Naive B cell (primary cell): ENCODE data around the gene VEGFC. TPM values are rescaled to one million over a fixed set of nuclear protein-coding genes. Genes with fewer than 3 reads are reported as not detected.

Source experiments
- ATAC-seq, 2 donors: fragments of 150-1000 bp; cut with Tn5 transposase; 2 replicates each; pipeline ENCODE4 v1.10.0; 2021; ENCODE audit warnings: low read depth in 2 of 2, mild to moderate bottlenecking in 2 of 2, moderate library complexity in 2 of 2
- DNase-seq: peaks from one replicate; pipeline ENCODE4 v3.0.0; 2022
- H3K27ac Mint-ChIP-seq, 6 donors: one replicate each; pipeline ENCODE4 v1.8.0; 2020 to 2022; ENCODE audit warnings: mild to moderate bottlenecking in 6 of 6, mixed read lengths in 6 of 6, moderate library complexity in 5 of 6, inconsistent platforms in 2 of 6
- H3K27me3 Mint-ChIP-seq, 3 donors: one replicate each; pipeline ENCODE4 v1.8.0; 2021 to 2022; ENCODE audit warnings: mixed read lengths in 3 of 3, mild to moderate bottlenecking in 1 of 3
- H3K36me3 Mint-ChIP-seq, 2 donors: one replicate each; pipeline ENCODE4 v1.8.0; 2020 to 2022; ENCODE audit warnings: mixed read lengths in 2 of 2, inconsistent platforms in 1 of 2, mild to moderate bottlenecking in 1 of 2
- H3K4me1 Mint-ChIP-seq, 3 donors: one replicate each; pipeline ENCODE4 v1.8.0; 2020 to 2022; ENCODE audit warnings: mixed read lengths in 3 of 3, inconsistent platforms in 1 of 3, mild to moderate bottlenecking in 1 of 3, moderate library complexity in 1 of 3
- H3K4me3 Mint-ChIP-seq, 8 donors: one replicate each; pipeline ENCODE4 v1.8.0; 2020 to 2022; ENCODE audit warnings: mild to moderate bottlenecking in 8 of 8, mixed read lengths in 8 of 8, moderate library complexity in 8 of 8, inconsistent platforms in 2 of 8
- H3K9me3 Mint-ChIP-seq, 7 donors: one replicate each; pipeline ENCODE4 v1.8.0; 2020 to 2022; ENCODE audit warnings: mixed read lengths in 7 of 7, mild to moderate bottlenecking in 5 of 7, inconsistent platforms in 2 of 7, moderate library complexity in 1 of 7
- polyA plus RNA-seq, 6 donors: library from polyadenylated mRNA; unstranded; fragments of 300-500 nt; fragmentation: Illumina TruSeq; gene quantifications; one replicate each; pipeline ENCODE4 v1.2.3, GENCODE V29; 2021; ENCODE audit warnings: low read depth in 6 of 6

VEGFC gene
- under 1 TPM in 1 of 6 donors, not detected in 5; 0.30 TPM for polyA plus RNA-seq

- peaks cover 38 to 54% (median 46%) of the 10 kb centered on the region in 3 donors for H3K27me3 Mint-ChIP-seq
- peaks cover 0 to 13% (median 0%) of the 10 kb centered on the region in 7 donors for H3K9me3 Mint-ChIP-seq
- no peaks in the 10 kb centered on the region for H3K36me3 Mint-ChIP-seq
- no peak within 1 kb of the TSS for H3K27ac Mint-ChIP-seq
- ATAC-seq: peak in 1 of 2 donors; percentile 25
- H3K4me3 Mint-ChIP-seq: peak within 1 kb of the TSS in 7 of 8 donors; percentile 47 to 81 (median 74)
- no peak for DNase-seq
- H3K4me1 Mint-ChIP-seq: peaks cover 0 to 11% (median 0%) of the 10 kb centered on the region in 3 donors
Observed at GRCh38 chr4:176792326-176793059, at the start of gene VEGFC. Gene VEGFC (minus strand): TSS chr4:176792922. CDS start chr4:176792311, 611 bp downstream.

DNA sequence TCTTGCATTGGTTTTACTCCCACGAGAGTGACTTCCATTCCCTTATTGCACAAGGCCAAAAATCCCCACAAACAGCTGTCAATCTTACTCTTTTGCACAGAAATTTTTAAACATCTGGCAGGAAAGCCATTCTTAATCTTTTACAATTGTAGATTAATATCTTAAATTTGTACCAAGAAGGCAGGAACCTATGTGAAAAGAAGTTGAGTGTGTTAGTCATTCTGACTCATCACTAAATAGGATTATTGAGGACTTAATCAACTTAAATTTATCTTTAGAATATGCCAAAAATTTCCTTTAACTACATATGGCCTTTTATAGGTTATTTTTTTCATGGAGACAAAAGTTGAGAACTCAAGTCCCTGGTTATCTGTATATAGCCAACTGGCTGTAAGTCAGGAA is 49.0 kb upstream of the VEGFC start:
- no peaks in the 10 kb centered on the region for H3K36me3 Mint-ChIP-seq
- no peak overlapping the region for H3K4me3 Mint-ChIP-seq
- DNase-seq (no peak), ATAC-seq (no peak)
- H3K27ac Mint-ChIP-seq: no peak overlapping the region
- peaks cover 0 to 3% (median 0%) of the 10 kb centered on the region in 7 donors for H3K9me3 Mint-ChIP-seq
- H3K4me1 Mint-ChIP-seq: peaks cover 0 to 10% (median 9%) of the 10 kb centered on the region in 3 donors
- H3K27me3 Mint-ChIP-seq: no peaks in the 10 kb centered on the region

- DNase-seq (no peak), ATAC-seq (no peak)
- H3K27ac Mint-ChIP-seq: no peak overlapping the region
- H3K36me3 Mint-ChIP-seq: no peaks in the 10 kb centered on the region
- H3K27me3 Mint-ChIP-seq: no peaks in the 10 kb centered on the region
- H3K4me3 Mint-ChIP-seq: no peak overlapping the region
- no peaks in the 10 kb centered on the region for H3K9me3 Mint-ChIP-seq
- H3K4me1 Mint-ChIP-seq: peaks cover 0 to 10% (median 9%) of the 10 kb centered on the region in 3 donors
Observed at GRCh38 chr4:176840166-176840565, 47.4 kb upstream of the VEGFC start.

GRCh38 chr4:176839656-176840055 is 46.9 kb upstream of the VEGFC start:
- no peaks in the 10 kb centered on the region for H3K27me3 Mint-ChIP-seq
- peak overlapping the region in 1 of 8 donors; percentile 31 for H3K4me3 Mint-ChIP-seq
- peaks cover 0 to 10% (median 9%) of the 10 kb centered on the region in 3 donors for H3K4me1 Mint-ChIP-seq
- DNase-seq: no peak
- H3K36me3 Mint-ChIP-seq: no peaks in the 10 kb centered on the region
- H3K27ac Mint-ChIP-seq: no peak overlapping the region
- ATAC-seq: no peak
- no peaks in the 10 kb centered on the region for H3K9me3 Mint-ChIP-seq

DNA sequence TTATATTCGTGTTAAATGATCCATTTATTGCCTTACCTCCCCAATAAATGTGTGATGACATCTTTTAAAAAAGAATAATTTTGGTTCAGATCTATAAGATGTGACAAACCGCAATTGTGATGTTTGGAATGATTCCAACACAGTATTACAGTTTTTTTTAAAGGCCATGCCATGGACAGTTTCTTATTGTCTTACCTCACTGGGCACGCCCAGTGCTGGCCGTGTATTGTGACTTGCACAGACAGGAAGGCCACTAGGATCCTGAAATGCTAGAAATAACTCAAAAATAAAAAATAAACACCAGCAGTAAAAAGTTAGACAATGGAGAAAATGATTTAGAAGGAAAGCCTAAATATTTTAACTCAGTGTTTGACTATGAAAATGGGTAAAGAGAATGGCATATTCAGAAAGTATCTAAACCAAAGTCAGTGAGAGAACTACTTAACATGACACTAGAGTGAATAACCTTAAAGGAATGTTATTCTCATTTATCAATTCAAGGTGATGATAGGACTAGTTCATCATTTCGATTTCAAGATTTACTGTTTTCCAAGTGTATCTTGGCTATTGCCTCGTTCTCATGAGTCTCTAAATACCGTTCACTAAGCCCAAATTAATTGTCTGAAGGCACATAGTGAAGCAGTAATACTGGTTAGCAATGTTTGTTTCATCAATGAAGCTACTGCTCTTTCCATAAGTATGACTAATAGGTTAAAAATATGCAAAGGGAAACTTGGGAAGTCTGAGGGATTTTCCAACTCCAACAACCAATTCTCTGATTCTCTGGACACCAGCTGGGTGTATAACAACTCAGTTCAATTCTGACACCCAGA is 46.1 kb upstream of the VEGFC start:
- H3K27me3 Mint-ChIP-seq: no peaks in the 10 kb centered on the region
- H3K4me1 Mint-ChIP-seq: peaks cover 0 to 10% (median 9%) of the 10 kb centered on the region in 3 donors
- H3K27ac Mint-ChIP-seq: no peak overlapping the region
- ATAC-seq (no peak), DNase-seq (no peak)
- no peaks in the 10 kb centered on the region for H3K36me3 Mint-ChIP-seq
- H3K9me3 Mint-ChIP-seq: no peaks in the 10 kb centered on the region
- H3K4me3 Mint-ChIP-seq: no peak overlapping the region

GRCh38 chr4:176837169-176837895 is 44.6 kb upstream of the VEGFC start:
- DNase-seq: no peak
- no peaks in the 10 kb centered on the region for H3K36me3 Mint-ChIP-seq
- no peaks in the 10 kb centered on the region for H3K9me3 Mint-ChIP-seq
- H3K27ac Mint-ChIP-seq: no peak overlapping the region
- no peaks in the 10 kb centered on the region for H3K27me3 Mint-ChIP-seq
- H3K4me3 Mint-ChIP-seq: no peak overlapping the region
- no peak for ATAC-seq
- peaks cover 0 to 10% (median 9%) of the 10 kb centered on the region in 3 donors for H3K4me1 Mint-ChIP-seq

DNA sequence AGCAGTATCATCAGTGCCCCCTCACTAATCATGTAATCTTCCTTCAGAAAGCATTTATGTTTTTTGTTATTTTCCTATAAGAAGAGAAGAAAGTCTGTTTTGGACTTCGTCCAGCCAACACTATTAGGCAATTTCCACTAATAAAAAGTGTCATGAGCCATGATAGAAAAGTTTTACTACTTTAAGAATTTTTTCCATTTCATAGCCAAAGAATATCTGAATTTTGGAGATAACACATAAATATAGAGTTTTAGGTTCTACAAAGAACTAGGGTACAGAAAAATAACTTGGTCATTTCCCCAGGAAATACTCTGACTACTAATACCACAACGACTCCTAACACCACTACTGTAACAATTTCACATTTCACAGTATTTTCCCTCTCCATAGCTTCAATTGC is 41.8 kb upstream of the VEGFC start:
- no peak for DNase-seq
- Mint-ChIP-seq H3K9me3 (no peaks in the 10 kb centered on the region), H3K27me3 (no peaks in the 10 kb centered on the region), H3K27ac (no peak overlapping the region), H3K4me1 (peaks cover 0 to 2% (median 1%) of the 10 kb centered on the region in 3 donors), H3K4me3 (no peak overlapping the region), H3K36me3 (no peaks in the 10 kb centered on the region)
- no peak for ATAC-seq

DNA sequence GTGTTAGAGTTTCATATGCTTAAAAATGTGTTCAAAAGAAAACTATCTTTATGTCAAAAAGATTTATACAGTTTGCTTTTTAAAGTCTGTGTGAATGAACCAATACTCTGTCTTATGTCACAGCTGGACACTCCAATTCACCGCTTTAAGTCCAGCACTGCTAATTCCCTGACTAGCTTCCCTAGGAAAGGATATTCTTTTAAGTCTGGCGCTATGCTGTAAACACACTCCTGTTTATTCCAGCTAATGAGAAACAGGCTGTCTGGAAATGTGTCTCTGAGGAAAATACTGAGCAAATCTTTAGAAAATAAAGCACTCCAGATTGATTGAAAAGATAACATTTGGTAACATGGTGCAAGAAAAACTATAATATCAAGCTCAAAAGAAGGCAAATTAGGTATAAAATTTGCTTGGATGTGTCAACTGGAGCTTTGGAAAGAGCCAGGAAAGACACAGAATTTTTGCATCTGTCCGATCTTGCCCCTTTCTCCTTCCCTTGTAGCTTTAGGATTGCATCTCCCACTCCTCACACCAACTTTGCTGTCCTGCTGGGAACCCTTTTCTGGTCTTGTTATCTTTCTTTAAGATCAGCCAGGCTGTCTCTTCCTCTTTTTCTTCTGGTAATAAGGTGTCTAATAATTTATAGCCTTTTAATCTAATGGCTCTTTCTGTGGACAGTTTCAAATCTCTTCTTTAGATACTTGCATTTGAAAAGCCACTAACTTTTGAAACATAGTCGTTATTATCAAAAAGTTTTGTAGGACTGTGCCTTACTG is 40.9 kb upstream of the VEGFC start:
- no peaks in the 10 kb centered on the region for H3K9me3 Mint-ChIP-seq
- no peak overlapping the region for H3K27ac Mint-ChIP-seq
- DNase-seq (no peak), ATAC-seq (no peak)
- no peaks in the 10 kb centered on the region for H3K36me3 Mint-ChIP-seq
- H3K27me3 Mint-ChIP-seq: no peaks in the 10 kb centered on the region
- H3K4me3 Mint-ChIP-seq: no peak overlapping the region
- H3K4me1 Mint-ChIP-seq: no peaks in the 10 kb centered on the region

GRCh38 chr4:176830971-176831370 is 38.2 kb upstream of the VEGFC start:
- Mint-ChIP-seq H3K27me3 (no peaks in the 10 kb centered on the region), H3K36me3 (no peaks in the 10 kb centered on the region), H3K4me3 (no peak overlapping the region), H3K27ac (no peak overlapping the region), H3K4me1 (no peaks in the 10 kb centered on the region), H3K9me3 (no peaks in the 10 kb centered on the region)
- no peak for ATAC-seq
- DNase-seq: no peak

DNA sequence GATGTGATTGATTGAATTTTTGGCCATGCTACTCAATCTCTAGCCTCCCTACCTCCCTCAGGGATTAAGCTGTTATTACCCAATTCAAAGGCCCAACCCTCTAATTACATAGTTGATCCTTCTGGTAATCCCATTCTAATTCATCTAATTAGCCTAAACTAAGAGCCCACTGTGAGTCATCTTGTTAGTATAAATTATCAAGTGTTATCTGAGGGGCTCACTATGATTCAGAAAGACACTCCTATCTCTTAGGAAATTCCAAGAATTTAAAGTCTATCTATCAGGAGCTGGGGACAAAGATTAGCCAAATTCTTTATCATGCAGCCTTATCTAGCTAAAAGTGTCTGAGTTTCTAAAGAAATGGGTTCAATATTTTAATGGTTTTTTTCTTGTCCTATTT is 32.9 kb upstream of the VEGFC start:
- Mint-ChIP-seq H3K27me3 (no peaks in the 10 kb centered on the region), H3K9me3 (no peaks in the 10 kb centered on the region), H3K27ac (no peak overlapping the region), H3K4me3 (no peak overlapping the region), H3K4me1 (no peaks in the 10 kb centered on the region), H3K36me3 (no peaks in the 10 kb centered on the region)
- DNase-seq: no peak
- no peak for ATAC-seq

- Mint-ChIP-seq H3K36me3 (no peaks in the 10 kb centered on the region), H3K4me1 (no peaks in the 10 kb centered on the region), H3K4me3 (no peak overlapping the region), H3K27ac (no peak overlapping the region), H3K27me3 (no peaks in the 10 kb centered on the region), H3K9me3 (no peaks in the 10 kb centered on the region)
- ATAC-seq (no peak), DNase-seq (no peak)
Observed at GRCh38 chr4:176824645-176825366, 32.1 kb upstream of the VEGFC start.

DNA sequence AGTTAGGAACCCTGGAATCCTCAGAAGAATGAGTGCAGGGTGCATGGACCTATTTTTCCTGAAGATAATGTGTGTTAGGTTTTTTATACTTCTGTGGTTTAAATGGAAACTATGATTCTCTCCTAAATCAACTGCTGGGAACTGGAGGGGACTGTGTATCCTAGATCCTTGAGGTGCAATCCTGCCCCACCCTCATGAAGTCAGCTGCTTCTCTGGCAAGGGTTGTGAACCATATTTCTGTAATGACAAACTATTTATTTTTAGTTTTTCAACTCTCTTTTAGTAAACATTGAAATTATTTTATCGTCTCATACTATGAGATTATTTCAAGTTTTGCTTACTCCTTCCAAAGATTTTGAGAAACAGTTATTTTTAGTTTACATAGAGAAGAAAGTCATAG is 25.8 kb upstream of the VEGFC start:
- no peaks in the 10 kb centered on the region for H3K27me3 Mint-ChIP-seq
- peaks cover 0 to 4% (median 0%) of the 10 kb centered on the region in 3 donors for H3K4me1 Mint-ChIP-seq
- no peak overlapping the region for H3K4me3 Mint-ChIP-seq
- no peak overlapping the region for H3K27ac Mint-ChIP-seq
- peaks cover 0 to 3% (median 0%) of the 10 kb centered on the region in 7 donors for H3K9me3 Mint-ChIP-seq
- DNase-seq: no peak
- no peak for ATAC-seq
- no peaks in the 10 kb centered on the region for H3K36me3 Mint-ChIP-seq
